Breast epithelium (tissue), 4 donors: Measurements from ENCODE around the gene CCDC183. TPM values are rescaled to one million over a fixed set of nuclear protein-coding genes. Genes with fewer than 3 reads are reported as not detected.
"Not testable (repeated sequence)": the region's sequence is repeated elsewhere in the genome, so short reads cannot be mapped to it uniquely, and the experiment has no call there.

ENCODE experiments used
- DNase-seq, 2 donors: peaks; one replicate each; pipeline ENCODE4 v3.0.0-alpha.2; 2019; ENCODE audit warnings: low spot score in 2 of 2
- H3K27ac ChIP-seq, 2 donors: fragments of 200-600 bp; sonication (generic) in 1 of 2; one replicate each; pipeline ENCODE4 v1.5.1; 2016 to 2019; ENCODE audit warnings: mild to moderate bottlenecking in 1 of 2
- H3K27me3 ChIP-seq, 2 donors: fragments of 200-600 bp; sonication (generic) in 1 of 2; one replicate each; pipeline versions ENCODE4 v1.5.1 to v1.6.0; 2017 to 2019; ENCODE audit warnings: control low read depth in 1 of 2, mild to moderate bottlenecking in 1 of 2
- H3K36me3 ChIP-seq: fragments of 200-600 bp; one replicate; pipeline ENCODE4 v1.5.1; 2019
- H3K4me1 ChIP-seq, 2 donors: fragments of 200-600 bp; sonication (generic); one replicate each; pipeline ENCODE4 v1.5.1; 2016 to 2019; ENCODE audit warnings: control low read depth in 1 of 2
- H3K4me3 ChIP-seq, 3 donors: fragments of 200-600 bp; sonication (generic); 1 replicate in 2 of 3; 2 replicates in 1 of 3; pipeline ENCODE4 v1.5.1; 2016 to 2019; ENCODE audit warnings: mild to moderate bottlenecking in 3 of 3, moderate library complexity in 2 of 3
- H3K9me3 ChIP-seq, 2 donors: fragments of 200-600 bp; sonication (generic) in 1 of 2; one replicate each; pipeline ENCODE4 v1.5.1; 2016 to 2019; ENCODE audit warnings: control low read depth in 1 of 2
- CTCF ChIP-seq, 3 donors: fragments of 450-650 bp; IDR thresholded peaks; one replicate each; pipeline ENCODE4 v1.5.1; 2016 to 2017; ENCODE audit warnings: antibody characterized with exemption in 3 of 3, mild to moderate bottlenecking in 3 of 3, moderate library complexity in 3 of 3
- POLR2A ChIP-seq: fragments of 450-650 bp; IDR thresholded peaks from one replicate; pipeline ENCODE4 v1.6.1; 2016; ENCODE audit warnings: antibody characterized with exemption, mild to moderate bottlenecking, moderate library complexity
- POLR2AphosphoS5 ChIP-seq, 3 donors: sonication (generic); formaldehyde crosslinking; IDR thresholded peaks; one replicate each; pipeline ENCODE4 v1.6.1; 2017; ENCODE audit warnings: antibody characterized with exemption in 3 of 3
- intact Hi-C: fragments of 100-400 bp; cut with DNase I; formaldehyde crosslinking; loops from one replicate; pipeline ENCODE4 v1.15.1; 2023; ENCODE audit warnings: low total_unique reads
- total RNA-seq, 3 donors: library from RNA; depleted of rRNA; stranded (reverse); fragments of >200 nt; gene quantifications; one replicate each; pipeline ENCODE4 v1.1.0, GENCODE V29; 2016

The CCDC183 gene
- total RNA-seq, 3 donors from 2014 or later, result 0.64 to 5.7 (median 5.6) TPM

- intact Hi-C loops, result no loop called here
- peaks cover 0 to 4% of the 10 kb centered on the region in 2 donors for H3K27me3 ChIP-seq
- no peak for DNase-seq
- no peak overlapping the region for H3K27ac ChIP-seq
- no peaks in the 10 kb centered on the region for H3K36me3 ChIP-seq
- peaks cover 2 to 14% of the 10 kb centered on the region in 2 donors for H3K9me3 ChIP-seq
- no peaks in the 10 kb centered on the region for H3K4me1 ChIP-seq
- H3K4me3 ChIP-seq, result peak overlapping the region in 2 of 3 donors; percentile 7 to 43
- TF ChIP-seq CTCF (IDR thresholded peaks at IDR 0.05) (no peak), POLR2AphosphoS5 (IDR thresholded peaks at IDR 0.05) (no peak), POLR2A (no peak)
These were observed 38.8 kb upstream of the CCDC183 start for GRCh38 chr9:136757328-136757727.

GRCh38 chr9:136757751-136758140, 38.4 kb upstream of the CCDC183 start:
- peaks cover 0 to 14% of the 10 kb centered on the region in 2 donors for H3K9me3 ChIP-seq
- no peaks in the 10 kb centered on the region for H3K36me3 ChIP-seq
- H3K4me3 ChIP-seq, result peak overlapping the region in 2 of 3 donors; percentile 7 to 43
- no peak for DNase-seq
- no peaks in the 10 kb centered on the region for H3K4me1 ChIP-seq
- H3K27ac ChIP-seq, result no peak overlapping the region
- no peak for TF ChIP-seq POLR2AphosphoS5 (IDR thresholded peaks at IDR 0.05)
- no peak for TF ChIP-seq CTCF (IDR thresholded peaks at IDR 0.05)
- TF ChIP-seq POLR2A, result no peak
- H3K27me3 ChIP-seq, result peaks cover 0 to 4% of the 10 kb centered on the region in 2 donors
- intact Hi-C loops, result no loop called here

DNA sequence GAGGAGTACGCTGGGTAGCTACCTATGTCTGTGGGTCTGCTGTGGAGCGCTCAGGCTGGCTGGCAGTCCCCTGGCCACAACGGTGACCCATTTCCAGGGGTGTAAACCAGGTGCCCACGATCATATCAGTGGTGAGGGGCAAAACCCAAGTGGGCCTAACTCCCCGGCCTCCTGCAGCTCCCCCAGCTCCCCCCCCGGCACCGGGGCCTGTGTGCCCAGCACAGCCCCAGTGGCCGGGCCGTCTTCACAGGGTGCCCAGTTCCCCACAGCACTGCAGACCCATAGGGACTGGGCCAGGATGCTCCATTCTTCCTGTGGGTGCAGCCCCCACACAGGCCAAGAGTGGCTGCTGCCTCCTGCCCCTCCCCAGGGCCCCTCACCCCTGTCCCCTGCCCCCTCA, 37.1 kb upstream of the CCDC183 start:
- peaks cover 0 to 13% of the 10 kb centered on the region in 2 donors for H3K27me3 ChIP-seq
- H3K4me3 ChIP-seq, result no peak overlapping the region
- peaks cover 0 to 9% of the 10 kb centered on the region in 2 donors for H3K9me3 ChIP-seq
- no peak for DNase-seq
- intact Hi-C loops, result no loop called here
- TF ChIP-seq CTCF (IDR thresholded peaks at IDR 0.05) (no peak), POLR2AphosphoS5 (IDR thresholded peaks at IDR 0.05) (no peak), POLR2A (no peak)
- no peaks in the 10 kb centered on the region for H3K36me3 ChIP-seq
- H3K4me1 ChIP-seq, result no peaks in the 10 kb centered on the region
- no peak overlapping the region for H3K27ac ChIP-seq

- Histone ChIP-seq H3K36me3 (no peaks in the 10 kb centered on the region), H3K4me3 (no peak overlapping the region), H3K27me3 (peaks cover 0 to 17% of the 10 kb centered on the region in 2 donors), H3K27ac (no peak overlapping the region), H3K9me3 (peaks cover 0 to 9% of the 10 kb centered on the region in 2 donors), H3K4me1 (no peaks in the 10 kb centered on the region)
- no peak for DNase-seq
- no peak for TF ChIP-seq POLR2AphosphoS5 (IDR thresholded peaks at IDR 0.05)
- TF ChIP-seq CTCF (IDR thresholded peaks at IDR 0.05), result no peak
- TF ChIP-seq POLR2A, result no peak
- intact Hi-C loops, result no loop called here
These were observed 36.5 kb upstream of the CCDC183 start for GRCh38 chr9:136759436-136760325.

DNA sequence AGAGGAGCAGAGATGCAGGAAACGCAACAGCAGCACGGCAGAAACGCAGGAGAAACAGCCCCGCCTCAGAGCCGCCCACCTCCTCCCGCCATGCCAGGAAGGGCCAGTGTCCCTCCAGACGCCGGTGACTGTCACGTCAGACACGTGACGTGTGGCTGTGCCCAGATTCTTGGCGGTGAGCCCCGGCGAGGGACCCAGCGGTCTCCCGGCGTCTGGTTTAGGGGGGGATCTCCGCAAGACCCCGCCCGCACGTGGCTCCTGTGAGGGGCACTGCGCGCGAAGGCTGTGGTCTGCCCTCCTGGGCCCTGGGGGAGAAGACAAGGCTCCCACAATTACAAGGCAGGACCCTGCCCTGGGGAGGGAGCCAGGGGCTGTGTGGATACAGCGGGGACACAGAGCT, 35.7 kb upstream of the CCDC183 start:
- intact Hi-C loops, result no loop called here
- H3K27me3 ChIP-seq, result peaks cover 0 to 22% of the 10 kb centered on the region in 2 donors

DNA sequence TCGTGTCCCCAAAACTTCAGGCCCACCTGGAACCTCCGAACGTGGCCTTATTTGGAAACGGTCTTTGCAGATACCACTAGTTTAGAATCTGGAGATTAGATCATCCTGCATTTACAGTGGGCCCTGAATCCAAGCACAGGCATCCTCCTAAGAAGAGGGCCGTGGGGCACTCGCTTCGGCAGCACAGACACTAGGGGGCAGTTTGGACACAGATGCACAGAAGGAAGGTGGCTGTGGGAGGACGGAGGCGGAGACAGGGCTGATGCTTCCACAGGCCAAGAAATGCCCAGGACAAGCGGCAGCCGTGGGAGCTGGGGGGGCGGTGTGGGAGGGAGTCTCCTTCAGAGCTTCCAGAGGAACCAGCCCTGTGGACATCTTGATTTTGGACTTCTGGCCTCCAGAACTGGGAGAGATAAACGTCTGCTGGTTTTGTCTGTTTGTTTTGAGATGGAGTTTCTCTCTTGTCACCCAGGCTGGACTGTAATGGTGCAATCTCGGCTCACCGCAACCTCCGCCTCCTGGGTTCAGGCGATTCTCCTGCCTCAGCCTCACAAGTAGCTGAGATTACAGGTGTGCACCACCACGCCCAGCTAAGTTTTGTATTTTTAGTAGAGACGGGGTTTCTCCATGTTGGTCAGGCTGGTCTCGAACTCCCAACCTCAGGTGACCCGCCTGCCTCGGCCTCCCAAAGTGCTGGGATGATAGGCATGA, 35.1 kb upstream of the CCDC183 start:
- peaks cover 0 to 22% of the 10 kb centered on the region in 2 donors for H3K27me3 ChIP-seq
- H3K9me3 ChIP-seq, H3K27ac ChIP-seq, intact Hi-C loops, H3K36me3 ChIP-seq, H3K4me3 ChIP-seq, H3K4me1 ChIP-seq: not testable (repeated sequence)
- DNase-seq, result peak in 1 of 2 donors; percentile 53

More for the DNA sequence above, 35.7 kb upstream of the CCDC183 start:
- no peak for TF ChIP-seq POLR2AphosphoS5 (IDR thresholded peaks at IDR 0.05)
- TF ChIP-seq CTCF (IDR thresholded peaks at IDR 0.05), result no peak
- TF ChIP-seq POLR2A, result no peak
- no peaks in the 10 kb centered on the region for H3K4me1 ChIP-seq
- no peak for DNase-seq
- H3K9me3 ChIP-seq, result peaks cover 0 to 5% of the 10 kb centered on the region in 2 donors
- no peaks in the 10 kb centered on the region for H3K36me3 ChIP-seq
- no peak overlapping the region for H3K27ac ChIP-seq
- H3K4me3 ChIP-seq, result no peak overlapping the region
